ENCODE data around the gene CGB7.
"Not testable (repeated sequence)": the region's sequence is repeated elsewhere in the genome, so short reads cannot be mapped to it uniquely, and the experiment has no call there.

DNA sequence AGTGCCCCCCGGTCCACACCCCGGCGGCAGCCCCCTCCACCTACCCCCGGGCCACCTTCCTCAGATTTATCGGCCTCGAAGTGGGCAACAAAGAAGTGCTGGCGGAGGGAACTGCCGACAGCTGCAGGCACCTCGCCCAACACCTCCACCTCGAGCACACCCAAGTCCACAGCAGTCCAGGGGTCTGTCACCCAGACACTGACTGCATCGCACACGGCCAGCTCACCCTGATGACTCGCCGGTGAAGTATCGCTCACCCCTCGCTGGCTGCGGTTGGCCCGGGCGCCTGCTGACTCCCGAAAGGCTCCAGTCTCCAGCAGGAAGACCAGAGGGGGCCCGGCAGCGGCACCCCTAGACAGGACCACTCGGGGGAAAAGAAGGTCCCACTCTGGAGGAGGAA, 31.9 kb downstream of the CGB7 start:
- TF ChIP-seq, protein P1, sequence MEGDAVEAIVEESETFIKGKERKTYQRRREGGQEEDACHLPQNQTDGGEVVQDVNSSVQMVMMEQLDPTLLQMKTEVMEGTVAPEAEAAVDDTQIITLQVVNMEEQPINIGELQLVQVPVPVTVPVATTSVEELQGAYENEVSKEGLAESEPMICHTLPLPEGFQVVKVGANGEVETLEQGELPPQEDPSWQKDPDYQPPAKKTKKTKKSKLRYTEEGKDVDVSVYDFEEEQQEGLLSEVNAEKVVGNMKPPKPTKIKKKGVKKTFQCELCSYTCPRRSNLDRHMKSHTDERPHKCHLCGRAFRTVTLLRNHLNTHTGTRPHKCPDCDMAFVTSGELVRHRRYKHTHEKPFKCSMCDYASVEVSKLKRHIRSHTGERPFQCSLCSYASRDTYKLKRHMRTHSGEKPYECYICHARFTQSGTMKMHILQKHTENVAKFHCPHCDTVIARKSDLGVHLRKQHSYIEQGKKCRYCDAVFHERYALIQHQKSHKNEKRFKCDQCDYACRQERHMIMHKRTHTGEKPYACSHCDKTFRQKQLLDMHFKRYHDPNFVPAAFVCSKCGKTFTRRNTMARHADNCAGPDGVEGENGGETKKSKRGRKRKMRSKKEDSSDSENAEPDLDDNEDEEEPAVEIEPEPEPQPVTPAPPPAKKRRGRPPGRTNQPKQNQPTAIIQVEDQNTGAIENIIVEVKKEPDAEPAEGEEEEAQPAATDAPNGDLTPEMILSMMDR (conservative IDR thresholded peaks at IDR 0.05; ENCODE audit: low read depth, low read length): not testable (repeated sequence)
- TF ChIP-seq EZH2 (IDR thresholded peaks at IDR 0.05; ENCODE audit: borderline replicate concordance, low read depth, low read length, poor library complexity, severe bottlenecking): not testable (repeated sequence)

All from A673 (cell line).